SH-SY5Y (cell line): Measurements from ENCODE around the gene KCNH2.

Experiments
- GATA2 ChIP-seq: IDR thresholded peaks from 2 replicates; pipeline ENCODE4 v1.6.1; 2011; ENCODE audit warnings: mild to moderate bottlenecking, low read depth, low read length
- GATA3 ChIP-seq: IDR thresholded peaks from 2 replicates; pipeline ENCODE4 v1.6.1; 2011; ENCODE audit warnings: low read depth, mild to moderate bottlenecking, low read length, moderate library complexity

KCNH2 gene

DNA sequence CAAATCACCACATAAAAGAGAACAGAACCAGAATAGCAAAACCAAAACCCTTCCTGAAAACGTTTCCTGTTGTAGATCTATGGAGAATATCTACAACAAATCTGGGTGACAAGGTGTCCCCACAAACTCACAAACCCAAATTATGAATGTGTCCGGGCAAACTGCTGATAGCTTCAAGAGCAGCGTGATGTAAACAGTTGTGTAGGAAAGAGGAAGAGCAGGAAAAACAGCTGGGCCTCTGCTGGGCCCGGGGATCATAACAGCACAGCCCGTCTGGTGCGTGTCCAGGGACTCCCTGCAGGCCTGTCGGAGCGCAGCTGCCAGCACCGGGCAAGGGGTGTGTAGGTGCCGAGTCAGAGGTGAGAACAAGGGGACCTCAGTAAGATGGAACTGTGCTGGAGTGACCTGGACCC, 53.7 kb downstream of the KCNH2 start:
- TF ChIP-seq GATA3: no peak
- TF ChIP-seq GATA2: no peak

DNA sequence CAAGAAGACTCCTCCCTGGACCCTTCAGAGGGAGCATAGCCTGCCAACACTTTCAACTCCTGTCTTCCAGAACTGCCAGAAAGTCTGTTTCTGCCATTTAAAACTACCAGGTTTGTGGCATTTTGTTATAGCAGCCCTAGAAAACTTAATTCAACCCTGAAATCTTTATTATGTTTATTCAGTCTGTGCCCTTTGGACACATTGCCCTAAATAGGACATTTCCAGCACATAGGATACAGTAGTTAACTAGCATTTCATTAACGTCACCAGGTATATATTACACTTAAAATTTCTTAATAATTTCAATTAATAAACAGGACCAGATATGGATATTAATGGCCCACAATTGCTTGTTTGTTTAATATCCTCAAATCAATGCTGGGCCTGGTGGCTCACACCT, 54.3 kb downstream of the KCNH2 start:
- TF ChIP-seq GATA3 (no peak), GATA2 (no peak)

DNA sequence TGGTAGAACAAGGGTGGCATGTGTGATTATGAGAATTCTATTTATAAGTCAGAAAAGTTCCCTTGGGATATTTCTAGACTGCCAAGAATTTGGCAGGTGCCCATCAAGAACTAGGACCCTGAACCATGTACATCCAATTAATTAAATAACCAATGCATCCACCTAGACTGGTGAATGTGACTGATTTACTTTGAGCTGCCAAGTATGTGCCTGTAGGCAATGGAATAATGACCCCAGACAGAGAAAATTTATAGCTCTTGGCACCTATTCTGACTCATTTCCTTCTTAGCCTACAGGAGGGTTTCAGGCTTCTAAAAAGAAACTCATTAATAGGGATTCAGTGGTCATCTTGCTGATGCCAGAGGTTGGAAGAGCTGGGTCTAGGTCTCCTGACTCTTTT, 54.9 kb downstream of the KCNH2 start:
- TF ChIP-seq GATA3 (no peak), GATA2 (no peak)

DNA sequence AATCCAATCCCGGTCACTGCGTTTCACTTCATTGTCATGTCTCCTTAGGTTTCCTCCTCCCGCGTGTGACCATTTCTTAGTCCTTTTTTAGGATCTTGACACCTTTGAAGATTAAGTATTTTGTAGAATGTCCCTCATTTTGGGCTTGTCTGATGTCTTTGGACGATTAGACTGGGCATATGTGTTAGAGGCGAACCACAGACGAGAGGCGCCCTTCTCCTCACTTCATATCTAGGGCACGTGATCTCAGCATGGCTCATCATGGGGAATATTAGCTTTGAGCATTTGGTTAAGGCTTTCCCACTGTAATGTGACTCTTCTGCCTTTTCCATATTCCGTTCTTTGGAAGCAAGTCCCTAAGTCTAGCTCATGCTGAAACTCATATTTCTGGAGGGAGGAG, 59.0 kb downstream of the KCNH2 start:
- TF ChIP-seq GATA2: no peak
- no peak for TF ChIP-seq GATA3

DNA sequence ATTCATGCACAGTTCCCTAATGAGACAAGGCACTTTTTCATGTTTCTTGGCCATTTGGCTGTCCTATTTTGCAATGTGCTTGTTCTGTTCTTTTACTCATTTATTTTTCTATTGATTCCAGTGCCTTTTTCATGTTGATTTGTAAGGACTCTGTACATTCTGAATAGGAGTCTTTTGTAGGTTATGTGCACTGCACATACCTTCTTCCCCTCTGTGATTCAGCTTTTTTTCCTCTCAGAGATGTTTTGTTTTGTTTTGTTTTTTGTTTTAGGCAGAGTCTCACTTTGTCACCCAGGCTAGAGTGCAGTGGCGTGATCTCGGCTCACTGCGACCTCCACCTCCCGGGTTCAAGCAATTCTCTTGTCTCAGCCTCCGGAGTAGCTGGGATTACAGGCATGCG, 59.7 kb downstream of the KCNH2 start:
- TF ChIP-seq GATA3 (no peak), GATA2 (no peak)

DNA sequence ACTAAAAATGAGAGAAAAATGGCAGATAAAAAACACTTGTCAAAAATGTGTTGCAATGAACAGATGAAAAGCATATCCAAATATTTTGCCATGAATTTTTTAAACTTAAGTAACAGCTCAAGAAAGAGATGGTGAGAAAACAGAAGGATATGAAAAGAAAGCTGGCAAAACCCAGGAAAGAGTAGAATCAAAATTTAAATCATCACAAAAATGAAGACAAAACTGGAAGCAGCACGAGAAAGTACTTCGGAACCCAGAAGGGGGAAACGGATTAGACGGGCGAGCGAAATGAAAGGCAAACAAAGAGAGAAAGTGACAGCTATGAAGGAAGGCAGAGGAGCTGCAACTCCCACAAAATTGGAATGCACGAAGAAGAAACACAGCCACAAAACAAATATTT, 60.2 kb downstream of the KCNH2 start:
- TF ChIP-seq GATA2 (no peak), GATA3 (no peak)

DNA sequence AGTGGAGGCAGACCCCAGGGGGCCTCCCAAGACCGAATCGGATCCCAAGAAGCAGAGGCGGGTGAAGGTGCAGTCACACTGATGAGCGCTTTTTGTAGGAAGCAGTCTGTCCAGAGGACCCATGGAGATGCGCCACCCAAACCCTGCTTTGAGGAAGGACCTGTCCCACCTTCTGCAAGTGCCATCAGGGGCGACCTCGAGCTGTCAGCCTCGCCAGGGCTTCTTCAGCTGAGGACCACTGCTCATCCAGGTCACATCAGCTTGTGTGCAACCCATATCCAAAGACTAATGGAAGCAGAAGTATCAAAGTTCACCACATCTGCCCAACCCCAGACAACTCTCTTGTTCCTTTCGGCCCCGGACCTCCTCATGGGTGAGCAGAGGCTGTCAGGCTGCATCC, 61.5 kb downstream of the KCNH2 start:
- no peak for TF ChIP-seq GATA2

DNA sequence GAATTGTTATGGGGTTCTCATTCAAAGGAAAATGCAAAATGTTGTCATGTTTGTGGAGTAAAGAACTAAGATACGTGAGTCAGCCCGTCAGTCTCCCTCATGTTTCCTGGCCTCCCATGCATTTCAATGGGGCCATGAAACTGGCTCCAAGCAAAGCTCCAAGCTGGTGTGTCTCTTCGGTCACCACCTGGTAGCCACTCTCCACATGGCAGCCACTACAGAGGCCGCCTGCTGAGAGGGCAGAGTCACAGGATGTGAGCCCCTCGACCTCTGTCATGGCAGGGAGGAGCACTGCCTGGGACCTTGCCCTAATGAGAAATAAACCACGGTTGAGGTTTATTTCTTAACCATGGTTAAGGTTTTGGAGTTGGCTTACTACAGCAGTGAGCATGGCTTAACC, 63.2 kb downstream of the KCNH2 start:
- TF ChIP-seq GATA2: no peak
- TF ChIP-seq GATA3: no peak

DNA sequence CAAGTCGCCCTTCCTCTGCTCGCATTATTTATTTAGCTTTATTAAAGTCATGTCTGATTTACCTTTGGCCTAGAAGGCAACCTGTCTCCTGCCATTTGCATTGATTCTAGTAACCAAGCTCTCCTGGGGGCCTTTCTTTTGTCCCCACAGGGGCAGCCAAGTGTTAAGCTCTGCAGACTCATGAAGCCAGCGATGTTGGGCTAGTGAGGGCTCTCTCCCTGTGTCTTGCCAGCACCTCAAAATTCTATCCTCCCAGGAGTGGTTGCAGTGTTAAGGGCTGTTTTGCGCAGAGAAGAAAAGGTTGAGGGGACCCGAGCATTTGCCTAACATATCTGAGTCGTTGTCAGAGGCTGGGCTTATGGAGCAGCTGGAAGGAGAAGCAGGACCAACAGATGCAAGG, 63.9 kb downstream of the KCNH2 start:
- no peak for TF ChIP-seq GATA3
- no peak for TF ChIP-seq GATA2

DNA sequence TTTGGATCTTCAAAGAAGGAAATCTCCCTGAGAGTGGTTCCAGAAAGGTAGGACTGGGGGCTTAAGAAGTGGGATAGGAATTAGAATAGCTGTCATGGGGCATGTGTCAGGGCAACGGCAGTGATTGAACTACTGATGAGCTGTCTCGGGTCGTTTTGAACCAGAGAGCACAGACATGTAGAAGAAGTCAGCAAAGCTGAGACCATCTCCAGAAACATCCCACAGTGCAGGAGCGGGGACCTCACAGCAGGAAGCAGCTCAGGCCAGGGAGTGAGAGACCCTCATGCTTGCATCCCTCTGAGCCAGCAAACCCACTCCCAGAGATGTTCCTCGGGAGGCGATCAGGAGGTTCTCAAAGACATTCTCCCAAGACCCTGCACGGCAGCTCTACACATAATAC, 65.7 kb downstream of the KCNH2 start:
- TF ChIP-seq GATA2 (no peak), GATA3 (no peak)

DNA sequence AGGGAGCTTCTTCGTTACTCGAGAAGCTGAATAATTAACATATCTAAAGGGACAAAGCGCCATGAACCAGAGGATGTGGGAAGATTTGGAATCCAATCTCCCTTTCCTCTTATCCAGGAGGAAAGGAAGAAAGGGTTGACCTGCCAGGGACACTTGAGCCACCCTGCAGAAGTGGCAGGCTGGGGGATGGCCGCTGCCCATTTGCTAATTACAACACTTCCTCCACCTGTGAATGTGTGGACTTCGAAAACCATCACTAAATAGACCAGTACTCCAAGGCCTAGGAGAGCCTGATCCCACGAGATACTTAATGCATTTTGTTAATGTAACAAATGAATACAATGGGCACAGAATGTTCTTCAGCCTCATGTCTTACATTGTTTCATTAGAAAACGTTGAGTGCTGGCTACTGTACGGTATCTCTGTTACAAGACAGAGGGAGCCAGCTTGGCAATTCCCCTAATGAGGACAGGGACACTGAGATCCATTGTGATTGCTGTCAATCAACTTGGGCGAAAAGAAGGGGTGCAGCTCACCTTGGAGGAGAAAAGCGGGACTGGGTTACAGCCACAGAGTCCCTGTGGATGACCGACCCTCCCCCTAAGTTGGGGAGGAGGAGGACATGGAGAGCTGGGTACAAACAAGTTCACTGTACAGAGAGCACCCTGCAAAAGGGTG, 66.4 kb downstream of the KCNH2 start:
- TF ChIP-seq GATA2 (no peak), GATA3 (no peak)

DNA sequence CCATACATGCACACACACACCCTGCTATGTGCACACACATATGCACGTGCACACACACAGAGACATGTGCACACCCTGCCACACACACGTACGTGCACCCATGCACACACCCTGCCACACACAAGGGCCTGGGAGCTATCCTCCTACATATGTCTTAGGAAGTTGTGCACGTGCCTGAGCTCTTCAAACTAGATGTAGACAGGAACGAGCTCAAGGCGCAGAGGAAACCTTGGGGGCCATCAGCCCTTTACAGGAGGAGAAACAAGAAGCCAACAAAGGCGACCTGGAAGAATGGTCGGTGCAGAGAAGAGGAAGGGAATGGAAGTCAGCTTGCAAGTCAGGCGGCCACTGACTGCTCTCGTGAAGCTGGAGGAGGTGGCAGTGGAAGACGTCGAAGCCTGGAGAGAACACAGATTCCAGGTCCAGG, 67.1 kb downstream of the KCNH2 start:
- TF ChIP-seq GATA3 (no peak), GATA2 (no peak)

DNA sequence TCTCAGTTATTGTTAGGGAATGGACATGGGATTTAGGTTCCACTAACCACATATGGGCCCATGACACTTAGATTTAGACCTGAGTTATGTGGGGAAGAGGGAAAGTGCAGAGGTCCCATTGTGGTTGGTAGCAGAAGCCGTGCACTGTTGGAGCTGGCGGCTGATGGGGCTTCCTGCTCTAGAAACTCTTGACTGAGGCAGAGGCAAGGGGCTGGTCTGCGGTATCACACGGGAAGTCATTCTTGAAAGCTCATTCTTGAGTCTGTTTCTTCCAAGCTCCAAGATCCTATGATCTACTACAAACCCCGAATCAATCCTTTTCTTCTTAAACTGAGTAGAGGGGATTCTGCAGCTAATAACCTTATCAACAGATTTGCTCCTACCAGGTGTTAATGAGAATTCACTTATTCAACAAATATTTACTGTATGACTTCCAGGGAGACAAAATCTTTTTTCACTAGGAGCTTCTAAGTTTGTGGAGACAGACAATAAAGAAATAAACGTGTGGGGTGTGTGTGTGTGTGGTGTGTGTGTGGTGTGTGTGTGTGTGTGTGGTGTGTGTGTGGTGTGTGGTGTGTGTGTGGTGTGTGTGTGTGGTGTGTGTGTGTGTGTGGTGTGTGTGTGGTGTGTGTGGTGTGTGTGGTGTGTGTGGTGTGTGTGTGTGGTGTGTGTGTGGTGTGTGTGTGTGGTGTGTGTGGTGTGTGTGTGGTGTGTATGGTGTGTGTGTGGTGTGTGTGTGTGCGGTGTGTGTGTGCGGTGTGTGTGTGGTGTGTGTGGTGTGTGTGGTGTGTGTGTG, 68.7 kb downstream of the KCNH2 start:
- no peak for TF ChIP-seq GATA3
- no peak for TF ChIP-seq GATA2

DNA sequence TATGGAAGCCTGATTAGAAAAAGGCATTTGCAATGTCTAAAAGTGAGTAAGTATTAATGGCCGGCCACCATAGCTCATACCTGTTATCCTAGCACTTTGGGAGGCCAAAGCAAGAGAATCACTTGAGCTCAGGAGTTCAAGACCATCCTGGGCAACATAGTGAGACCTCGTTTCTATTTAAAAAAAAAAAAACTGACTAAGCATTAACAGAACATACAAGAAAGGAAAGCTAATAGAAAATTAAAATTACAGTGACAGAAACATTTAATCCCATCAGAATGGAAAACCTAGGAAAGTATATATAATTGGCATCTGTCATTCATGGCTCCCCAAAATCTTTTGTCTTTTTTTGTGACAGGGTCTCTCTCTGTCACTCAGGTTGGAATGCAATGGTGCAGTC, 69.9 kb downstream of the KCNH2 start:
- TF ChIP-seq GATA3: no peak
- TF ChIP-seq GATA2: no peak

DNA sequence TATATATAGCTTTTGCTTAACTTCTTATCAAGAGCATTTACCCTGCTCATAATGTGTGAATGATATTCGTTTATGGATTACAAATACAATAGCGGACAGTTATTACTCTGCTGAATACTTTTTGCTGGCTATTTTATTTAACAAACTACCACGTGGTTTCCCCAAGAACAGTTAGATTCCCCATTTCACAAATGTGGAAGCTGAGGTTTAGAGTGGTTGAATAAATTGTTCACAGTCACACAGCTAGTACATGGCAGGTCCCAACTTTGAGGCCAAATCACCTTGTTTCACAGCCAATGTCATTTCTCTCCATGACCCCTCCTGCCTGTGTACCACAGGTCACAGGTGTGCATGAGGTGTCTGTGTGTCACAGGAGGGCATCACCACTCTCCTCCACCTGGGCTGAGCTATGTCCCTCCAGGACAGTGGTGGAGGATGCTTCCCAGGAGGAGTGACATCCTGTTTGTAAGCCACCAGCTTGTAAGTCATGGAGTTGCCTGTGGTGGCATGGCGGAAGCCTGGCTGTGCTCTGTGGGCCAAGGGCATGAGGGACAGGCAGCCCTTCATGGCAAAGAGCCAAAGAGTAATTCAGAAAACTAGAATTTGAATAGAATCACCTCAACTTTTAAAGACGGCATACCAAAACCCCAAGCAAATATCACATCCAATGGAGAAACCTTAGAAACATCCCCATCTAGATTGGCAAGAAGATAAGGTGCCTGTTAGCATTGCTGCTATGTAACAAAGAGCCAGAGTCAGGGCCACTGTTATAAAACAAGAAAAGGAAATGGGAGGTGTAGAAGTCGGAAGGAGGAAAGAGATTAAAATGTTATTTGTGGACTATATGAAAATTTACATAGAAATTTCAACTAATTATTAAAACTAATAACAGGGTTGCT, 73.9 kb downstream of the KCNH2 start:
- TF ChIP-seq GATA3: no peak
- TF ChIP-seq GATA2: peak; percentile 68; the same call in 1 of the 2 replicates
